Thymus (tissue), 11 donors: ENCODE data around the gene ARRDC2. TPM values are rescaled to one million over a fixed set of nuclear protein-coding genes. Genes with fewer than 3 reads are reported as not detected.
"Not testable (repeated sequence)": the region's sequence is repeated elsewhere in the genome, so short reads cannot be mapped to it uniquely, and the experiment has no call there.

Source experiments
- DNase-seq, 9 donors: peaks; one replicate each; pipeline ENCODE4 v3.0.0-alpha.2; 2013; ENCODE audit warnings: low spot score in 9 of 9, low read depth in 6 of 9, missing footprints in 1 of 9
- H3K27ac ChIP-seq, 2 donors: one replicate each; pipeline ENCODE4 v1.5.1; 2013; ENCODE audit warnings: control low read depth in 1 of 2, low read depth in 1 of 2, low read length in 1 of 2, mild to moderate bottlenecking in 1 of 2, moderate library complexity in 1 of 2
- H3K27me3 ChIP-seq, 2 donors: one replicate each; pipeline ENCODE4 v1.5.1; 2013; ENCODE audit warnings: low read length in 1 of 2; ENCODE audit not compliant: control insufficient read depth in 2 of 2, insufficient read depth in 1 of 2
- H3K36me3 ChIP-seq, 2 donors: one replicate each; pipeline ENCODE4 v1.5.1; 2013; ENCODE audit warnings: low read length in 1 of 2, mild to moderate bottlenecking in 1 of 2, moderate library complexity in 1 of 2; ENCODE audit not compliant: control insufficient read depth in 2 of 2, insufficient read depth in 2 of 2
- H3K4me1 ChIP-seq, 2 donors: one replicate each; pipeline ENCODE4 v1.5.1; 2013; ENCODE audit warnings: low read length in 2 of 2; ENCODE audit not compliant: control insufficient read depth in 2 of 2, insufficient read depth in 2 of 2
- H3K4me3 ChIP-seq, 2 donors: one replicate each; pipeline ENCODE4 v1.5.1; 2013; ENCODE audit warnings: low read length in 2 of 2, control low read depth in 1 of 2, mild to moderate bottlenecking in 1 of 2
- H3K9me3 ChIP-seq, 2 donors: one replicate each; pipeline ENCODE4 v1.5.1; 2013; ENCODE audit warnings: low read length in 1 of 2, mild to moderate bottlenecking in 1 of 2; ENCODE audit not compliant: control insufficient read depth in 2 of 2, insufficient read depth in 1 of 2
- WGBS: extraction: QIAGEN DNeasy Blood & Tissue Kit; methylation state at CpG from one replicate; pipeline ENCODE4 v1.1.7; 2013; 5-methylcytosine and 5-hydroxymethylcytosine counted together
- polyA plus RNA-seq: library from polyadenylated mRNA; stranded (reverse); fragments of 200-250 nt; gene quantifications from one replicate; pipeline ENCODE4 v1.2.3, GENCODE V29; 2013
- total RNA-seq: library from RNA; stranded (reverse); fragments of 120-200 nt; gene quantifications from one replicate; pipeline ENCODE4 v1.2.4, GENCODE V29; 2013
- donor health status: healthy.

Gene ARRDC2
- total and polyA plus RNA-seq, 2 donors = 17.8 to 172 TPM

DNA sequence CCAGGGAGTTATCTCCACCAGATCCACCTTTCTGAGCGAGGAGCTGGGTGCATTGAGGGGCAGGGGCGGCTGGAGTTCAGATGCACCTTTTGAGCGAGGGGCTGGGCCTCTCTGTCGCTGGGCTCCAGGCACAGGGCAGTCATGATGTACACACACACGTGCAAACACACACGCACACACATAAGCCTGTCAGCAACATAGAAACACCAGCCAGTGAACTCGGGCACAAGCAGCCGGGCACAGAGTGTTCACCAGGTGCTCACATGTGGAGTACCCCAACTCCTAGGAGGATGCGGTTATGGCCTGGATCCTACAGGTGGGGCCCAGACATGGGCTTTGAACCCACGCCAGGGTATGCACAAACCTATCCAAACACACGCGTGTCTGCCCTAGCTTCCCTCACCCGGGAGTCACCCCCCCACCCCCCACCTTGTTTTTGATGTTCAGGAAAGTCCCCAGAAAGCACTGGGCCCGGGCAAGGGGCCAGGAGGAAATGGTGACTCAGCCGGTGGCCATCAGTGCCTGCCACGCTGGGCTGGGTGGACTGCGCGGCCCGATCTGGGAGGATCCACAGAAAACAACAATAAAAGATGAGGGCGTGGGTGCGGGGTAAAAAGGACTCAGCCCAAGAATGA, 13.3 kb downstream of the ARRDC2 start:
- Histone ChIP-seq H3K9me3 (peaks cover 0 to 11% of the 10 kb centered on the region in 2 donors), H3K4me1 (peaks cover 36 to 81% of the 10 kb centered on the region in 2 donors), H3K4me3 (peak overlapping the region in 1 of 2 donors; percentile 0), H3K36me3 (no peaks in the 10 kb centered on the region), H3K27me3 (no peaks in the 10 kb centered on the region), H3K27ac (peak overlapping the region; percentile 90 to 99)
- WGBS = 46% methylated on average over 21 of the region's 21 CpGs
- peak in 1 of 9 donors; percentile 62 for DNase-seq

DNA sequence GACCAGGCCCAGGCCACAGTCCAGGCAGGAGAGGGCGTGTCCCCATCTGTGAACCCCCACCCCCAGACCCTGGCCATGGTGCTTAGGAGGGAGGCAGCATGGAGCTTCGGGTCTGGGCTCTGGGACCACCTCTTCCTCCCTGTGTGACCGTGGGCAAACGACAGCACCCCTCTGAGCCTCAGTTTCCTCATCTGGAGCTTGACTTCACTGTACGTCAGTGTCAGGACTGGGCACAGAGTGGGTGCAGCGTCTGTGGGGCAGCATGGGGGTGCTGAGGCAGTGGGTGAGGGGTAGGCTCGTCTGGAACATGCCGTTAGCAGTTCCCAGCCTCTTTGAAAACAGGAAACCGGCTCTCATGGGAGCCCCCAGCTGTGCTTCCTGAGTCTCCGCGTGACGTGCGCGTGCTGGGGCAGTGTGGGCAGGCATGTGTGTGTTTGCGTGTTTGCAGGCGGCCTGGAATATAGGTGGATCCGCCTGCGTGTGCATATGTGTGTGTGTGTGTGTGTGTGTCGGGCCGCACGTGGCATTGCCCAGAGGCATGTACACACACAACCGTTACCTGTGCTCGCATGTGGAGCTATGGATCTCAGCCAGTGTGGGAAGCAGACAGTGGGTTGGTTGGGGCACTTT, 15.8 kb downstream of the ARRDC2 start:
- DNase-seq = peak in 8 of 9 donors; percentile 79 to 95 (median 84)
- peaks cover 32 to 64% of the 10 kb centered on the region in 2 donors for H3K4me1 ChIP-seq
- peaks cover 0 to 11% of the 10 kb centered on the region in 2 donors for H3K9me3 ChIP-seq
- WGBS = 5% methylated on average over 23 of the region's 23 CpGs
- H3K36me3 ChIP-seq = no peaks in the 10 kb centered on the region
- H3K27ac ChIP-seq = peak overlapping the region; percentile 98 to 99
- no peaks in the 10 kb centered on the region for H3K27me3 ChIP-seq
- peak overlapping the region; percentile 35 to 39 for H3K4me3 ChIP-seq

DNA sequence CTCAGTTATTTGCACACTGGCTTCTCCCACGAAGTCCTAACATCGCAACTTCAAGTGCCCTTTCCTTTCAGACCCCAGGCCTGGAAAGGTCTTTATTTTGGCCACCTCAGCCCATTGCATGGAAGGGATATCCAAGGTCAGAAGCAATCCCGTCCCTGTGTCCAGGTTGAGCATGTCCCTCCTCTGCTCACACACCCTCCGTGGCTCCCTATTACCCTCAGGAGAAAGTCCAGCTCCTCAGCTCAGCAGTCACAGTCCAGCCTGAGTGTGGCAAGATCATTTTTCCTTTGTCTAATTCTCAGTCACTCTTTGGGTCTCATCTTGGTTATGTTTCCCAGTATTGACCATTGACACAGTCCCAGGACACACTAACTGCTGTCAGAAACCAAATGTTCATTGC, 19.2 kb downstream of the ARRDC2 start:
- no peaks in the 10 kb centered on the region for H3K27me3 ChIP-seq
- peaks cover 26 to 52% of the 10 kb centered on the region in 2 donors for H3K4me1 ChIP-seq
- DNase-seq = no peak
- H3K36me3 ChIP-seq = no peaks in the 10 kb centered on the region
- H3K27ac ChIP-seq = no peak overlapping the region
- 99% methylated on average over 4 of the region's 4 CpGs for WGBS
- no peak overlapping the region for H3K4me3 ChIP-seq
- peaks cover 0 to 6% of the 10 kb centered on the region in 2 donors for H3K9me3 ChIP-seq

DNA sequence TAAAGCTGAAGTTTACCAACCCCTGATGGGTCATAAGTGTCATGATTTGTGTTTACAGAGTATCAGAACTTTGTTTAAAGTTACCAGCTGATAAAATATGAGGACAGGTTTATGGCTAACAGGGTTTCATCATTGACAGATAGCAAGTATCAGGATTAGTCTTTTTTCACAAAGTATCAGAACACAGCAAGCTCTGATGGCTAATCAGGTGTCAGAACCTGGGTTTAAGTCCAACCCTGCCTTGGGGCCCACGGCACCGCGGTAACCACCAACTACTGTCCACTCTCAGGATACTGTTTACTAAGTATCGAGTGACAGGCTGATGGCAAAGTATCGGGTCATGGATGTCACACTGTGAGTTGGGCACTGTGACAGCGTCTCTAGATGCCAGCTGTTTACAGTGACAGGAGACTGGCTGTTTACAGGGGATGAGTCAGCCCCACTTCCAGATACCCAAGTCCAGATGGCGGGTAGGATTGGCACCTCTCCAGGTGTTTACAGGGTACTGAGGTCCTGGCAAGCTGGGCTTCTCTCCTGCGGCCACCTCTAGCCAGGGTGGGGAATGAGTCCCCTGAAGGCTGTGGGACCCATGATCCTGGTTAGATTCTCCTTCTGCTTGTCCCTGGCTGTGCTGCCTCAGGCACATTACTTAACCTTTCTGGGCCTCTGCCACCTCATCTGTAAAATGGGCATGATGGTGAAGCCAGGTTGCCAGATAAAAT, 21.8 kb downstream of the ARRDC2 start:
- no peak for DNase-seq
- no peaks in the 10 kb centered on the region for H3K36me3 ChIP-seq
- peak overlapping the region in 1 of 2 donors; percentile 60 for H3K27ac ChIP-seq
- H3K4me3 ChIP-seq = no peak overlapping the region
- WGBS = 93% methylated on average over 8 of the region's 8 CpGs
- H3K9me3 ChIP-seq = no peaks in the 10 kb centered on the region
- no peaks in the 10 kb centered on the region for H3K27me3 ChIP-seq
- peaks cover 7 to 29% of the 10 kb centered on the region in 2 donors for H3K4me1 ChIP-seq

DNA sequence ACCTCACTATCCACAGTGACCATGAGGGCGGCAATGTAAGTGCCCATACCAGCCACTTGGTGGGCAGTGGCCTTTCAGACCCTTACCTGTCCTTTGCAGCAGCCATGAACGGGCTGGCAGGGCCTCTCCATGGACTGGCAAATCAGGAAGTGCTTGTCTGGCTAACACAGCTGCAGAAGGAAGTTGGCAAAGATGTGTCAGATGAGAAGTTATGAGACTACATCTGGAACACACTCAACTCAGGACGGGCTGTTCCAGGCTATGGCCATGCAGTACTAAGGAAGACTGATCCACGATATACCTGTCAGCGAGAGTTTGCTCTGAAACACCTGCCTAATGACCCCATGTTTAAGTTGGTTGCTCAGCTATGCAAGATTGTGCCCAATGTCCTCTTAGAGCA, 23.4 kb downstream of the ARRDC2 start:
- not testable (repeated sequence) for H3K36me3 ChIP-seq, H3K4me3 ChIP-seq, DNase-seq, H3K27me3 ChIP-seq, H3K9me3 ChIP-seq
- peaks cover 7 to 24% of the 10 kb centered on the region in 2 donors for H3K4me1 ChIP-seq
- peak overlapping the region; percentile 48 to 80 for H3K27ac ChIP-seq
- WGBS = 40% methylated on average over 5 of the region's 5 CpGs

DNA sequence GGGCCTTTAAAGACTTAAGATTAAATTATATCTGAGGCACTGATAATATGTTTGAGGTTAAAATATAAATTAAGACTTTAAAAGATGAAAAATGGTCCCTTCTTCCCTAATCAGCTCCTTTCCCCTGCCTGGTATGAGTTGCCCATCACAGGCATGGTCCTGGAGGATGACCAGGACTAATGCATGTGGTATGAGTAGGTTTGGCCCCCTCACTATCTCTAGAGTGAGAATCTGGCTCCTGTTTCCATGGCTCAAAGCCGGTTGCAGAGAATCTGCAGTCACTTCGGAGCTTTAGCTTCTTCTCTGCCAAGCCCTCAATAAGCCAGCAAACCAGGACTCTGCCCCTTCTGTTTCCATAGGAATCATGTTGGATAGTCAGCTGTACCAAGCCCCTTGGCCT, 24.1 kb downstream of the ARRDC2 start:
- not testable (repeated sequence) for H3K36me3 ChIP-seq, H3K27ac ChIP-seq, DNase-seq, H3K9me3 ChIP-seq, H3K27me3 ChIP-seq, H3K4me3 ChIP-seq
- H3K4me1 ChIP-seq = peaks cover 7 to 24% of the 10 kb centered on the region in 2 donors
- 97% methylated on average over 2 of the region's 2 CpGs for WGBS

DNA sequence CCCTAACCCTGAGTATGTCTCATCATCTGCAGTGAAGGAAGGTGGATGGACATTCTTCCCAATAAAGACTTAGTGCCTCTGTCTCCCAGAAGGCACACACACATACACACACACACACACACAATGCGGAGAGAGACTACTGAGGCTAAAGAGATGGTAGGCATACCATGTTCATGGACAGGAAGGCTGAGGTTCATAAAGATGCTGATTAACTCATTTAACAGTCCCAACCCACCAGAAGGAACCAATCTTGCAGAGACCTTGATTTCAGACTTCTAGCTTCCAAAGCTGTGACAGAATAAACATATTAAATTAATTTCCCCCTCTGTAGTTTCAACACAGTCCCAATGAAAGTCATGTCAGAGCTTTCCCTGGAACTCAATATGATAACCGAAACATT, 33.1 kb downstream of the ARRDC2 start:
- WGBS = 99% methylated on average over 2 of the region's 2 CpGs
- H3K4me1 ChIP-seq = peaks cover 16 to 25% of the 10 kb centered on the region in 2 donors
- no peak overlapping the region for H3K27ac ChIP-seq
- H3K27me3 ChIP-seq = no peaks in the 10 kb centered on the region
- peaks cover 0 to 6% of the 10 kb centered on the region in 2 donors for H3K9me3 ChIP-seq
- no peaks in the 10 kb centered on the region for H3K36me3 ChIP-seq
- no peak for DNase-seq
- H3K4me3 ChIP-seq = no peak overlapping the region

DNA sequence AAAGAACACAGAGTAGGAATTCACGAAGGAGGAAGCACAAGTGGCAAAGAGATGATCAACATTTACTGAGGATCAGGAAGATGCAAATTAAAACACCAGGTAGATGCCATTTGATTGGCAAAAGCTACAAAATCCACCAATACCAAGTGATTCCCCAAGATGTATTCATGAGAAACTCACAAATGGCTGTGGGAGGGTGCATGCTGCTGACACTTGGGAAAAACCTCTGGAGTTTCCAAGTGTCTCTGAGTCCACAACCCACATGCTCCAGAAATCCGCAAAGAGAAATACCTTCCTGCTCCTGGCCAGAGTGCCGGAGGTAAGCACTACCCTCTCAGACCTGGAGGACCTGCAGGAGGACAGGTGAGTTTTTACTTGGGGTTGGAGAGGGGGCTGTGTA, 35.7 kb downstream of the ARRDC2 start:
- Histone ChIP-seq H3K4me1 (peaks cover 16 to 31% of the 10 kb centered on the region in 2 donors), H3K27ac (peak overlapping the region in 1 of 2 donors; percentile 99), H3K36me3 (no peaks in the 10 kb centered on the region), H3K9me3 (peaks cover 0 to 6% of the 10 kb centered on the region in 2 donors), H3K27me3 (no peaks in the 10 kb centered on the region), H3K4me3 (no peak overlapping the region)
- 98% methylated on average over 3 of the region's 3 CpGs for WGBS
- DNase-seq = no peak

DNA sequence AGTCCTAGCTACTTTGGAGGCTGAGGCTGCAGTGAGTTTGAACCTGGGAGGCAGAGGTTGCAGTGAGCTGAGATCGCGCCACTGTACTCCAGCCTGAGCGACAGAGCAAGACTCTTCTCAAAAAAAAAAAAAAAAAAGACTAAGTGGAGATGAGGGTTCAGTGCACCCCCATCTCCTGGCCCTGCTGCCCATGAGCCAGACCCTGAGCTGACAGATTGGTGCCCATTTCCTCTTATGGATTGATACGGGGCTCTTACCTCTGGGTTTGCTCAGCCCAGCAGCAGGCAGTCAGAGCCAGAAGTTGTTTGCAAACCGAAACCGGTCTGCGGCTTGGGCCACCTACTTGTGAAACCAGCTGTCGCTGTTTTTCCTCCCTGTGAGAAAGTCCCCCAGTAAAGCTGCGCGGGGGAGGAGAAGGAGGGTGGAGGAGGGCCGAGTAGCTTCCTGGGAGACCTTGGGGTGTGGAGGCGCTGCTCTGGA, 36.9 kb downstream of the ARRDC2 start:
- 10% methylated on average over 12 of the region's 12 CpGs for WGBS
- no peaks in the 10 kb centered on the region for H3K36me3 ChIP-seq
- H3K9me3 ChIP-seq = peaks cover 0 to 6% of the 10 kb centered on the region in 2 donors
- peak overlapping the region; percentile 97 to 99 for H3K27ac ChIP-seq
- no peaks in the 10 kb centered on the region for H3K27me3 ChIP-seq
- peaks cover 16 to 31% of the 10 kb centered on the region in 2 donors for H3K4me1 ChIP-seq
- H3K4me3 ChIP-seq = peak overlapping the region; percentile 45 to 48
- peak; percentile 75 to 97 (median 88) for DNase-seq
